GM20000 (cell line): Measurements from ENCODE around the gene SYK.

Experiments used
- DNase-seq: peaks from one replicate; pipeline ENCODE4 v3.0.0; 2012; ENCODE audit warnings: low spot score
- TF ChIP-seq, protein P1 (sequence below): IDR thresholded peaks from 2 replicates; pipeline ENCODE4 v1.5.1; 2012; ENCODE audit warnings: mild to moderate bottlenecking, control low read depth; ENCODE audit errors: extremely low read depth, missing control alignments

The SYK gene

DNA sequence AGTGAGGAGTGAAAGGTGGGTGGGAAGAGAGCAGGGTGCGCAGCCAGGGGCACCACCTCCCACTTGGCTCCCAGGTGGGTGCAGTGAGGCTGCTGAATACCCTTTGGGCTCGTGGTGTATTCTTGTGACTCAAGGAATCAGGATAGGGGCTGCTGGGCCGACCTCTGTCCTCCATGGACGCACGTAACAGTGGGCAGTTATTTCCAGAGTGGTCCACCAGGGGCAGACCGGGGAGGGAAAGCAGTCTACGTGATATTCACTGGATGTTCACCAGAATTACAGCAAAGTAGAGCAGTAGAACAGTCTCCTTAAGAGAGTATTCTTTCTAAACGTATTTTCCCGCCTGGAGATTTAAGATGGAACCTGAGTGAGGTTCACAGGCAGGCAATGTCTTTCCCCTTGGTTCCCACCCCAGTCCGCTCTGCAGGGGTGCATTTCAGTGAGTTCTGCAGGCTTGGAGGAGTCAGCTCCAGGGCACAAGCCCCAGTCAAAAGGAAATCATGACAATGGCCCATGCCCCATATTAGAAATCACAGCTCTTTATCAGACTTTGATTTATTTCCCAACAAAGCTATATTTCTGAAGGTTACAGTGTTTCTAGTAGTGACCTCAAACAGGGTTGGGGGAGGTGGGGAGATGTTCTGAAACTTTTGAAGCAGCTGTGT, 88.7 kb downstream of the SYK start:
- no peak for DNase-seq
- TF ChIP-seq, protein P1, sequence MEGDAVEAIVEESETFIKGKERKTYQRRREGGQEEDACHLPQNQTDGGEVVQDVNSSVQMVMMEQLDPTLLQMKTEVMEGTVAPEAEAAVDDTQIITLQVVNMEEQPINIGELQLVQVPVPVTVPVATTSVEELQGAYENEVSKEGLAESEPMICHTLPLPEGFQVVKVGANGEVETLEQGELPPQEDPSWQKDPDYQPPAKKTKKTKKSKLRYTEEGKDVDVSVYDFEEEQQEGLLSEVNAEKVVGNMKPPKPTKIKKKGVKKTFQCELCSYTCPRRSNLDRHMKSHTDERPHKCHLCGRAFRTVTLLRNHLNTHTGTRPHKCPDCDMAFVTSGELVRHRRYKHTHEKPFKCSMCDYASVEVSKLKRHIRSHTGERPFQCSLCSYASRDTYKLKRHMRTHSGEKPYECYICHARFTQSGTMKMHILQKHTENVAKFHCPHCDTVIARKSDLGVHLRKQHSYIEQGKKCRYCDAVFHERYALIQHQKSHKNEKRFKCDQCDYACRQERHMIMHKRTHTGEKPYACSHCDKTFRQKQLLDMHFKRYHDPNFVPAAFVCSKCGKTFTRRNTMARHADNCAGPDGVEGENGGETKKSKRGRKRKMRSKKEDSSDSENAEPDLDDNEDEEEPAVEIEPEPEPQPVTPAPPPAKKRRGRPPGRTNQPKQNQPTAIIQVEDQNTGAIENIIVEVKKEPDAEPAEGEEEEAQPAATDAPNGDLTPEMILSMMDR: no peak

- no peak for DNase-seq
- TF ChIP-seq, protein P1: no peak
Measured at GRCh38 chr9:90891308-90892040, 89.9 kb downstream of the SYK start.

GRCh38 chr9:90892918-90893317, 91.3 kb downstream of the SYK start:
- DNase-seq: no peak
- TF ChIP-seq, protein P1: no peak

GRCh38 chr9:90893706-90894105, 92.1 kb downstream of the SYK start:
- DNase-seq: no peak
- TF ChIP-seq, protein P1: no peak

DNA sequence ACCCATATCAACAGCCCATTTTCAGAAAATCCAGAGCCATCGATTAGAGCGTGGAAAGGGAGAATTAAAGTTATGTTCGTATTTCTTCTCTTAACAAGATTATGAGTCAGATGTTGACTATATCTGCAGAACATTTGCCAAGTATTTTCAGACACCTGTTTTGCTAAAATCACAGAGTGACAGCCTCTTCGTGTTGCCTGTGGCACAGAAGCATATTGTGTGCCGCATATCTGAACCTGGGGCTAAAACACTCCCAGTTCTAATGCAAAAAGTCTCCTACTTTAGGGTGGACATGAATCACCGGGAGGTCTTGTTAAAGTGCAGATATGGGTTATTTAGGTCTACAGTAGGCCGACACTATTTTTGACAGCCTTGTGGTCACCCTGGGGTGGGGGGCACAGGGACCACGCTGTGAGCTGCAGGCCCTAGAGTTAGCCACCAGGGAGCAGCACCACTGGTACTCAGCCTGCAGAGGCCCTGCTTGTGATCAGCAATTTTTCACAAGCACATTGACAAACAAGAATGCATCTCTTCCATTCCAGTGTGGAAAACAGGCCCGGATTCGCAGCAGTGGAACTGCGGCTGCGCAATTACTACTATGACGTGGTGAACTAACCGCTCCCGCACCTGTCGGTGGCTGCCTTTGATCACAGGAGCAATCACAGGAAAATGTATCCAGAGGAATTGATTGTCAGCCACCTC, 93.5 kb downstream of the SYK start:
- DNase-seq: no peak
- TF ChIP-seq, protein P1: peak; percentile 47

- DNase-seq: no peak
- TF ChIP-seq, protein P1: no peak
Measured at GRCh38 chr9:90895786-90896185, 94.2 kb downstream of the SYK start.

- TF ChIP-seq, protein P1: no peak
- DNase-seq: no peak
Measured at GRCh38 chr9:90896231-90896630, 94.6 kb downstream of the SYK start.
